ENCODE data around the gene MS4A15. TPM values are rescaled to one million over a fixed set of nuclear protein-coding genes. Genes with fewer than 3 reads are reported as not detected.

The MS4A15 gene
- total and polyA plus RNA-seq, 2 experiments from 2014 or later = not detected

GRCh38 chr11:60731586-60731985 lies 25.1 kb upstream of the MS4A15 start:
- Histone ChIP-seq H3K4me3 (no peak overlapping the region), H3K9me3 (ENCODE audit: low read depth) (no peaks in the 10 kb centered on the region), H3K27me3 (no peaks in the 10 kb centered on the region), H3K36me3 (no peaks in the 10 kb centered on the region), H3K27ac (no peak overlapping the region), H3K4me1 (ENCODE audit: low read depth) (no peaks in the 10 kb centered on the region)
- TF ChIP-seq CTCF (IDR thresholded peaks at IDR 0.05; ENCODE audit: low read depth, low read length) = no peak
- no peak for DNase-seq (ENCODE audit: low read depth in 1 of 2, low spot score in 1 of 2)

- no peak for DNase-seq (ENCODE audit: low read depth in 1 of 2, low spot score in 1 of 2)
- Histone ChIP-seq H3K27ac (no peak overlapping the region), H3K4me3 (no peak overlapping the region), H3K4me1 (ENCODE audit: low read depth) (no peaks in the 10 kb centered on the region), H3K36me3 (no peaks in the 10 kb centered on the region), H3K9me3 (ENCODE audit: low read depth) (no peaks in the 10 kb centered on the region), H3K27me3 (no peaks in the 10 kb centered on the region)
- TF ChIP-seq CTCF (IDR thresholded peaks at IDR 0.05; ENCODE audit: low read depth, low read length) = no peak
Observed at GRCh38 chr11:60734279-60734678, 22.4 kb upstream of the MS4A15 start.

GRCh38 chr11:60739114-60739513 lies 17.6 kb upstream of the MS4A15 start:
- H3K4me1 ChIP-seq (ENCODE audit: low read depth) = no peaks in the 10 kb centered on the region
- TF ChIP-seq CTCF (IDR thresholded peaks at IDR 0.05; ENCODE audit: low read depth, low read length) = no peak
- H3K27me3 ChIP-seq = no peaks in the 10 kb centered on the region
- DNase-seq (ENCODE audit: low read depth in 1 of 2, low spot score in 1 of 2) = no peak
- H3K4me3 ChIP-seq = no peak overlapping the region
- no peaks in the 10 kb centered on the region for H3K9me3 ChIP-seq (ENCODE audit: low read depth)
- no peak overlapping the region for H3K27ac ChIP-seq
- H3K36me3 ChIP-seq = no peaks in the 10 kb centered on the region

GRCh38 chr11:60740573-60740972 lies 16.1 kb upstream of the MS4A15 start:
- DNase-seq (ENCODE audit: low read depth in 1 of 2, low spot score in 1 of 2) = no peak
- H3K27me3 ChIP-seq = no peaks in the 10 kb centered on the region
- no peak overlapping the region for H3K27ac ChIP-seq
- H3K4me3 ChIP-seq = no peak overlapping the region
- H3K9me3 ChIP-seq (ENCODE audit: low read depth) = no peaks in the 10 kb centered on the region
- H3K4me1 ChIP-seq (ENCODE audit: low read depth) = no peaks in the 10 kb centered on the region
- no peak for TF ChIP-seq CTCF (IDR thresholded peaks at IDR 0.05; ENCODE audit: low read depth, low read length)
- H3K36me3 ChIP-seq = no peaks in the 10 kb centered on the region

- Histone ChIP-seq H3K27ac (no peak overlapping the region), H3K27me3 (no peaks in the 10 kb centered on the region), H3K9me3 (ENCODE audit: low read depth) (no peaks in the 10 kb centered on the region), H3K4me3 (no peak overlapping the region), H3K36me3 (no peaks in the 10 kb centered on the region), H3K4me1 (ENCODE audit: low read depth) (no peaks in the 10 kb centered on the region)
- no peak for DNase-seq (ENCODE audit: low read depth in 1 of 2, low spot score in 1 of 2)
- no peak for TF ChIP-seq CTCF (IDR thresholded peaks at IDR 0.05; ENCODE audit: low read depth, low read length)
Observed at GRCh38 chr11:60741421-60741820, 15.2 kb upstream of the MS4A15 start.

GRCh38 chr11:60743058-60743457 lies 13.6 kb upstream of the MS4A15 start:
- TF ChIP-seq CTCF (IDR thresholded peaks at IDR 0.05; ENCODE audit: low read depth, low read length) = no peak
- H3K9me3 ChIP-seq (ENCODE audit: low read depth) = no peaks in the 10 kb centered on the region
- no peak for DNase-seq (ENCODE audit: low read depth in 1 of 2, low spot score in 1 of 2)
- H3K27ac ChIP-seq = no peak overlapping the region
- no peaks in the 10 kb centered on the region for H3K27me3 ChIP-seq
- H3K4me3 ChIP-seq = no peak overlapping the region
- no peaks in the 10 kb centered on the region for H3K36me3 ChIP-seq
- no peaks in the 10 kb centered on the region for H3K4me1 ChIP-seq (ENCODE audit: low read depth)
